Cardiac muscle cell (in vitro differentiated cells and primary cell): ENCODE results near the gene MAP3K5. TPM values are rescaled to one million over a fixed set of nuclear protein-coding genes. Genes with fewer than 3 reads are reported as not detected.
"Not testable (repeated sequence)": the region's sequence is repeated elsewhere in the genome, so short reads cannot be mapped to it uniquely, and the experiment has no call there.

Source experiments
- DNase-seq, 2 donors: peaks; one replicate each; pipeline versions ENCODE4 v3.0.0 to v3.0.0-alpha.2; 2010 to 2017; ENCODE audit warnings: low read depth in 1 of 2, low spot score in 1 of 2
- H3K27ac ChIP-seq: fragments of 200-600 bp; sonication (generic); 2 replicates; pipeline ENCODE4 v1.5.1; 2016
- H3K27me3 ChIP-seq: fragments of 200-600 bp; sonication (generic); 2 replicates; pipeline ENCODE4 v1.6.0; 2016; ENCODE audit warnings: control low read depth
- H3K36me3 ChIP-seq: fragments of 200-600 bp; sonication (generic); 2 replicates; pipeline ENCODE4 v1.5.1; 2016; ENCODE audit warnings: control low read depth
- H3K4me1 ChIP-seq: fragments of 200-600 bp; sonication (generic); 2 replicates; pipeline ENCODE4 v1.8.1; 2017; ENCODE audit warnings: low read depth, mild to moderate bottlenecking, mixed run types
- H3K4me3 ChIP-seq: fragments of 200-600 bp; sonication (generic); 2 replicates; pipeline ENCODE4 v1.5.1; 2016; ENCODE audit warnings: mild to moderate bottlenecking
- H3K9me3 ChIP-seq: fragments of 200-600 bp; sonication (generic); 2 replicates; pipeline ENCODE4 v1.5.1; 2017; ENCODE audit warnings: low read depth, mild to moderate bottlenecking, control low read depth
- polyA plus RNA-seq: library from polyadenylated mRNA; unstranded; fragments of >200 nt; fragmentation: Nextera tagmentation; extraction: Ambion mirVana; gene quantifications from 2 replicates; pipeline ENCODE4 v1.2.1, GENCODE V29; 2016
- total RNA-seq: library from RNA; depleted of rRNA; stranded (reverse); fragments of >200 nt; gene quantifications from 2 replicates; pipeline ENCODE4 v1.2.3, GENCODE V29; 2016
- TF ChIP-seq, protein P1 (sequence below): IDR thresholded peaks from 2 replicates; pipeline ENCODE4 v1.5.1; 2012; ENCODE audit warnings: low read depth, mild to moderate bottlenecking, low read length

MAP3K5 gene
- total and polyA plus RNA-seq, 2 experiments from 2014 or later, result 2.8 to 3.0 TPM

DNA sequence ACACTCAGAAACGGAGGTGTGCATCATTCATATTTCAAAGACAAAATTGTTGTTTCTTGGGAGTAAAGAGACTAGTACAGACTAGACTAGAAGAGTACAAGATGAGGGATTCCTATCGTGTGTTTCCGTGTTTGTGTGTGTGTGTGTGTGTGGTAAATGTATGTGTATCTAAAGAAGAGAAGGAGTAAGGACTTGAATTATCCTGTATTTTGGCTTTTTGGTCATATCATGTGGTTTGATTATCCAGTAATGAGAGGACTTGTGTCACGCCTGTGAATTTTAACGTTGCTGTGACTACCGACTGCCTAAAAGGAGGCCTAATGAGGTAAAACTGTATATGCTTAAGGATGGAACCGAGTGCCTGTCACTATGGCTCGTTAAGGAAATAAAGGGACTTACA is 197.6 kb downstream of the MAP3K5 start:
- TF ChIP-seq, protein P1, sequence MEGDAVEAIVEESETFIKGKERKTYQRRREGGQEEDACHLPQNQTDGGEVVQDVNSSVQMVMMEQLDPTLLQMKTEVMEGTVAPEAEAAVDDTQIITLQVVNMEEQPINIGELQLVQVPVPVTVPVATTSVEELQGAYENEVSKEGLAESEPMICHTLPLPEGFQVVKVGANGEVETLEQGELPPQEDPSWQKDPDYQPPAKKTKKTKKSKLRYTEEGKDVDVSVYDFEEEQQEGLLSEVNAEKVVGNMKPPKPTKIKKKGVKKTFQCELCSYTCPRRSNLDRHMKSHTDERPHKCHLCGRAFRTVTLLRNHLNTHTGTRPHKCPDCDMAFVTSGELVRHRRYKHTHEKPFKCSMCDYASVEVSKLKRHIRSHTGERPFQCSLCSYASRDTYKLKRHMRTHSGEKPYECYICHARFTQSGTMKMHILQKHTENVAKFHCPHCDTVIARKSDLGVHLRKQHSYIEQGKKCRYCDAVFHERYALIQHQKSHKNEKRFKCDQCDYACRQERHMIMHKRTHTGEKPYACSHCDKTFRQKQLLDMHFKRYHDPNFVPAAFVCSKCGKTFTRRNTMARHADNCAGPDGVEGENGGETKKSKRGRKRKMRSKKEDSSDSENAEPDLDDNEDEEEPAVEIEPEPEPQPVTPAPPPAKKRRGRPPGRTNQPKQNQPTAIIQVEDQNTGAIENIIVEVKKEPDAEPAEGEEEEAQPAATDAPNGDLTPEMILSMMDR, result no peak
- H3K36me3 ChIP-seq, result no peaks in the 10 kb centered on the region
- no peak for DNase-seq
- H3K27ac ChIP-seq, result no peak overlapping the region
- peaks cover 6% of the 10 kb centered on the region for H3K4me1 ChIP-seq
- H3K9me3 ChIP-seq, result no peaks in the 10 kb centered on the region
- no peak overlapping the region for H3K4me3 ChIP-seq
- no peaks in the 10 kb centered on the region for H3K27me3 ChIP-seq

GRCh38 chr6:136593748-136594490 is 198.4 kb downstream of the MAP3K5 start:
- Histone ChIP-seq H3K4me1 (peaks cover 6% of the 10 kb centered on the region), H3K27me3 (no peaks in the 10 kb centered on the region), H3K36me3 (no peaks in the 10 kb centered on the region), H3K4me3 (no peak overlapping the region), H3K9me3 (no peaks in the 10 kb centered on the region), H3K27ac (no peak overlapping the region)
- DNase-seq, result peak; percentile 5 to 98
- TF ChIP-seq, protein P1, result no peak

DNA sequence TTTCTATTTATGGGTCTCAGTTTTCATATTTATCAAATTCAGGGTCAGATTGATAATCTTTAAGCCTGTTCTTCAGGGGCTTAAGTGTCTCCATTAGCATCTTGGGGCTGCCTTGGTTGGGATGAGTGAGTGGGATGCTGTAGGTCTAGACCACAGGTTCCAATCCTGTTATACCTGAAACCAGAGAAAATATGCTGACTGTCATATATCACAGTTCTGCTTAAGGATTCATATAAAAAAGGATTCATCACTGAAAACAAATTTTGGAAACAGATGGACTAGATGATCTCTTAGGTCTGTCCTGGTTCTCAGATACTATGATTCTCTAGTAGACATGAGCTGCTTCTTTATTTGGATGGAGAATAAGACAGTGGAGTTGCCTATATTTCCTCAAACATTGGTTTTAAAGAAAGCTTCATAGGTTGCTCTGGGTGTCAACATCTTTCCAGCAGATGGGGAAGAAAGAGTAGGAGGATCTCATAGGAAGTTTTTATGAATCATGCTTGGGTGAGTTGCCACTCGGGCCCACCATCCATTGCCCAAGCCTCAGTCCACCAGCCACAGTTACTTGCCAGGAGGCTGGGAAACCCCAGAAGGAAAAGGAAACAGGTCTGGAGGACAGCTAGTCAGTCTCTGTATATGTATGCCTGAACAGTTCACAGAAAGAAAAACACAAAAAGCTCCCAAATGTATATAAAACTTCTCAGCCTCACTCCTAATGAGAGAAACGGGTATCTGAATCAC is 199.2 kb downstream of the MAP3K5 start:
- Histone ChIP-seq H3K9me3 (no peaks in the 10 kb centered on the region), H3K27me3 (no peaks in the 10 kb centered on the region), H3K4me3 (no peak overlapping the region), H3K36me3 (no peaks in the 10 kb centered on the region), H3K27ac (no peak overlapping the region), H3K4me1 (peaks cover 6% of the 10 kb centered on the region)
- TF ChIP-seq, protein P1, result no peak
- peak in 1 of 2 donors; percentile 64 for DNase-seq

GRCh38 chr6:136591617-136592016 is 200.7 kb downstream of the MAP3K5 start:
- no peak overlapping the region for H3K4me3 ChIP-seq

DNA sequence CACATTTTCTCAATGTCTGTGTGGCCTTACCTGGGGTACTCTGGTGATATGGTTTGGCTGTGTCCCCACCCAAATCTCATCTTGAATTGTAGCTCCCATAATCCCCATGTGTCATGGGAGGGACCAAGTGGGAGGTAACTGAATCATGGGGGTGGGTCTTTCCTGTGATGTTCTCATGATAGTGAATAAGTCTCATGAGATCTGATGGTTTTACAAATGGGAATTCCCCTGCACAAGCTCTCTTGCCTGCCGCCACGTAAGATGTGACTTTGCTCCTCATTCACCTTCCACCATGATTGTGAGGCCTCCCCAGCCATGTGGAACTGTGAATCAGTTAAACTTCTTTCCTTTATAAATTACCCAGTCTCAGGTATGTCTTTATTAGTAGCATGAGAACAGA is 201.4 kb downstream of the MAP3K5 start:
- not testable (repeated sequence) for H3K36me3 ChIP-seq, DNase-seq, H3K27me3 ChIP-seq, H3K27ac ChIP-seq, H3K9me3 ChIP-seq, H3K4me1 ChIP-seq, H3K4me3 ChIP-seq

More at GRCh38 chr6:136591617-136592016, 200.7 kb downstream of the MAP3K5 start:
- no peaks in the 10 kb centered on the region for H3K36me3 ChIP-seq
- H3K9me3 ChIP-seq, result no peaks in the 10 kb centered on the region
- H3K4me1 ChIP-seq, result no peaks in the 10 kb centered on the region
- H3K27me3 ChIP-seq, result no peaks in the 10 kb centered on the region
- TF ChIP-seq, protein P1, result no peak
- no peak overlapping the region for H3K27ac ChIP-seq
- no peak for DNase-seq

- Histone ChIP-seq H3K9me3 (no peaks in the 10 kb centered on the region), H3K4me1 (no peaks in the 10 kb centered on the region), H3K36me3 (no peaks in the 10 kb centered on the region), H3K4me3 (no peak overlapping the region), H3K27me3 (no peaks in the 10 kb centered on the region), H3K27ac (no peak overlapping the region)
- DNase-seq, result no peak
- TF ChIP-seq, protein P1, result no peak
These were observed 204.8 kb downstream of the MAP3K5 start for GRCh38 chr6:136587527-136587926.
